A204.1 (cell line): ENCODE data around the gene MED20.

Experiments used
- FAIRE-seq: peaks from 2 replicates; lab custom pipeline; 2012; peaks lifted over from hg19 to GRCh38; lab: Jason Lieb, UNC

Gene MED20

GRCh38 chr6:41901882-41902519 is 18.9 kb downstream of the MED20 start:
- no peak for FAIRE-seq

- FAIRE-seq = no peak
Measured at GRCh38 chr6:41900861-41901260, 20.1 kb downstream of the MED20 start.

GRCh38 chr6:41896281-41896680 is 24.7 kb downstream of the MED20 start:
- no peak for FAIRE-seq

GRCh38 chr6:41895300-41896233 is 25.4 kb downstream of the MED20 start, which contains the start of gene USP49:
USP49 (minus strand) TSS chr6:41895375; CDS start chr6:41806983, 88,392 bp downstream.
- FAIRE-seq = no peak

- no peak for FAIRE-seq
Measured at GRCh38 chr6:41894366-41895299, 26.3 kb downstream of the MED20 start.

- FAIRE-seq = no peak
Measured at GRCh38 chr6:41892921-41893564, 27.9 kb downstream of the MED20 start.

GRCh38 chr6:41887331-41887751 is 33.6 kb downstream of the MED20 start:
- no peak for FAIRE-seq

- FAIRE-seq = no peak
Measured at GRCh38 chr6:41885930-41886329, 35.0 kb downstream of the MED20 start.

GRCh38 chr6:41884957-41885356 is 36.0 kb downstream of the MED20 start:
- FAIRE-seq = no peak

GRCh38 chr6:41881506-41881905 is 39.4 kb downstream of the MED20 start:
- peak; percentile 44 for FAIRE-seq

- no peak for FAIRE-seq
Measured at GRCh38 chr6:41878961-41879405, 42.0 kb downstream of the MED20 start.

- FAIRE-seq = no peak
Measured at GRCh38 chr6:41878246-41878645, 42.7 kb downstream of the MED20 start.

- no peak for FAIRE-seq
Measured at GRCh38 chr6:41877051-41877680, 43.8 kb downstream of the MED20 start.

GRCh38 chr6:41874741-41875140 is 46.2 kb downstream of the MED20 start:
- FAIRE-seq = no peak

- FAIRE-seq = no peak
Measured at GRCh38 chr6:41872147-41872546, 48.8 kb downstream of the MED20 start.

- no peak for FAIRE-seq
Measured at GRCh38 chr6:41871691-41872090, 49.2 kb downstream of the MED20 start.

- no peak for FAIRE-seq
Measured at GRCh38 chr6:41859356-41859755, 61.6 kb downstream of the MED20 start.

GRCh38 chr6:41858703-41859102 is 62.2 kb downstream of the MED20 start:
- no peak for FAIRE-seq
